ENCODE results near the gene EFNB1.

GRCh38 chrX:68784816-68785215, 44.0 kb upstream of the EFNB1 start:
- TF ChIP-seq CTCF (conservative IDR thresholded peaks at IDR 0.05; ENCODE audit: low read length): no peak
- TF ChIP-seq EZH2phosphoT487 (IDR thresholded peaks at IDR 0.05; ENCODE audit: borderline replicate concordance, low read depth, low read length): no peak

Measured in OCI-LY7 (cell line).